HepG2 (cell line): ENCODE measurements around the gene MMP17.

Experiments
- BRCA1 ChIP-seq: sonication (generic); formaldehyde crosslinking; IDR thresholded peaks from 2 replicates; pipeline ENCODE4 v1.4.0; 2020; ENCODE audit warnings: missing genetic modification reagents
- CHD2 ChIP-seq: IDR thresholded peaks from 2 replicates; pipeline ENCODE4 v1.6.1; 2011; ENCODE audit warnings: low read depth, low read length, improper control_type of control experiment
- GATAD1 ChIP-seq: IDR thresholded peaks from 2 replicates; pipeline ENCODE4 v1.6.1; 2016; ENCODE audit warnings: missing genetic modification reagents, missing compliant biosample characterization
- HNF4A ChIP-seq: sonication (generic); formaldehyde crosslinking; IDR thresholded peaks from 2 replicates; pipeline ENCODE4 v1.4.0; 2020; ENCODE audit warnings: missing genetic modification reagents
- KDM4B ChIP-seq: sonication (generic); formaldehyde crosslinking; IDR thresholded peaks from 2 replicates; pipeline ENCODE4 v1.4.0; 2020; ENCODE audit warnings: missing genetic modification reagents
- PHB2 ChIP-seq: fragments of 450-650 bp; IDR thresholded peaks from 2 replicates; pipeline ENCODE4 v1.6.1; 2018; ENCODE audit not compliant: partially characterized antibody
- SIN3A ChIP-seq: IDR thresholded peaks from 2 replicates; pipeline ENCODE4 v1.6.1; 2011; ENCODE audit warnings: low read depth, mild to moderate bottlenecking, control low read depth, low read length, borderline replicate concordance
- TEAD2 ChIP-seq: sonication (generic); formaldehyde crosslinking; IDR thresholded peaks from 2 replicates; pipeline ENCODE4 v1.9.0; 2021; ENCODE audit warnings: missing genetic modification reagents
- YY1 ChIP-seq: IDR thresholded peaks from 2 replicates; pipeline ENCODE4 v1.6.1; 2011; ENCODE audit warnings: low read length, low read depth, moderate library complexity, mild to moderate bottlenecking; ENCODE audit not compliant: insufficient read depth, insufficient replicate concordance
- ZNF253 ChIP-seq: sonication (generic); formaldehyde crosslinking; IDR thresholded peaks from 2 replicates; pipeline ENCODE4 v1.8.0; 2022; ENCODE audit warnings: mild to moderate bottlenecking, missing genetic modification reagents, borderline replicate concordance
- TF ChIP-seq, protein P1 (sequence below), 2 experiments: IDR thresholded peaks; 2 replicates each; pipeline ENCODE4 v1.6.1; 2011 to 2012; ENCODE audit warnings: low read length in 2 of 2, borderline replicate concordance in 1 of 2, low read depth in 1 of 2, mild to moderate bottlenecking in 1 of 2, moderate library complexity in 1 of 2

DNA sequence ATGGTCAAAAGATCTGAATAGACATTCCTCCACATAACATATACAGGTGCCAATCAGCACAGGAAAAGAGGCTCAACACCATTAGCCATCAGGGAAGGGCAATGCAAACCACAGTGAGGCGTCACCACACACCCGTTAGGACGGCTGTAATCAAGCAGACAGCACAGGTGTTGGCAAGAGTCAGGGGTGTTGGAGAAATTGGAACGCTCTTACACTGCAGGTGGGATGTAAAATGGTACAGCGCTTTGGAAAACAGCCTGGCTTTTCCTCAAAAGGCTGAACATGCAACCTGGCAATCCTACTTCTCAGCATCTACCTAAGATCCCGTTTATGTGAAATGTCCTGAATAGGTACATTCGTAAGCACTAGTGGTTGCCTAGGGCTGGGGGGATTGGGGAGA, 21.5 kb upstream of the MMP17 start:
- no peak for TF ChIP-seq TEAD2
- TF ChIP-seq HNF4A (CRISPR knock-in tag) = no peak
- no peak for TF ChIP-seq ZNF253
- no peak for TF ChIP-seq SIN3A
- no peak for TF ChIP-seq KDM4B (CRISPR knock-in tag)
- TF ChIP-seq BRCA1 (CRISPR knock-in tag) = no peak
- no peak for TF ChIP-seq PHB2
- no peak for TF ChIP-seq GATAD1 (CRISPR knock-in tag)
- no peak for TF ChIP-seq YY1
- TF ChIP-seq CHD2 = no peak
- TF ChIP-seq, protein P1, sequence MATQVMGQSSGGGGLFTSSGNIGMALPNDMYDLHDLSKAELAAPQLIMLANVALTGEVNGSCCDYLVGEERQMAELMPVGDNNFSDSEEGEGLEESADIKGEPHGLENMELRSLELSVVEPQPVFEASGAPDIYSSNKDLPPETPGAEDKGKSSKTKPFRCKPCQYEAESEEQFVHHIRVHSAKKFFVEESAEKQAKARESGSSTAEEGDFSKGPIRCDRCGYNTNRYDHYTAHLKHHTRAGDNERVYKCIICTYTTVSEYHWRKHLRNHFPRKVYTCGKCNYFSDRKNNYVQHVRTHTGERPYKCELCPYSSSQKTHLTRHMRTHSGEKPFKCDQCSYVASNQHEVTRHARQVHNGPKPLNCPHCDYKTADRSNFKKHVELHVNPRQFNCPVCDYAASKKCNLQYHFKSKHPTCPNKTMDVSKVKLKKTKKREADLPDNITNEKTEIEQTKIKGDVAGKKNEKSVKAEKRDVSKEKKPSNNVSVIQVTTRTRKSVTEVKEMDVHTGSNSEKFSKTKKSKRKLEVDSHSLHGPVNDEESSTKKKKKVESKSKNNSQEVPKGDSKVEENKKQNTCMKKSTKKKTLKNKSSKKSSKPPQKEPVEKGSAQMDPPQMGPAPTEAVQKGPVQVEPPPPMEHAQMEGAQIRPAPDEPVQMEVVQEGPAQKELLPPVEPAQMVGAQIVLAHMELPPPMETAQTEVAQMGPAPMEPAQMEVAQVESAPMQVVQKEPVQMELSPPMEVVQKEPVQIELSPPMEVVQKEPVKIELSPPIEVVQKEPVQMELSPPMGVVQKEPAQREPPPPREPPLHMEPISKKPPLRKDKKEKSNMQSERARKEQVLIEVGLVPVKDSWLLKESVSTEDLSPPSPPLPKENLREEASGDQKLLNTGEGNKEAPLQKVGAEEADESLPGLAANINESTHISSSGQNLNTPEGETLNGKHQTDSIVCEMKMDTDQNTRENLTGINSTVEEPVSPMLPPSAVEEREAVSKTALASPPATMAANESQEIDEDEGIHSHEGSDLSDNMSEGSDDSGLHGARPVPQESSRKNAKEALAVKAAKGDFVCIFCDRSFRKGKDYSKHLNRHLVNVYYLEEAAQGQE (IDR thresholded peaks at IDR 0.05; ENCODE audit: borderline replicate concordance in 1 of 2, low read depth in 1 of 2, low read length in 2 of 2) = no peak
